Coronary artery (tissue), 2 donors: ENCODE data around the gene PIK3CG.
"Not testable (repeated sequence)": the region's sequence is repeated elsewhere in the genome, so short reads cannot be mapped to it uniquely, and the experiment has no call there.

Source experiments
- DNase-seq: peaks from one replicate; pipeline ENCODE4 v3.0.0-alpha.2; 2017; ENCODE audit warnings: low spot score
- H3K27ac ChIP-seq, 2 donors: fragments of 200-600 bp; sonication (generic); one replicate each; pipeline ENCODE4 v1.5.1; 2016 to 2019
- H3K4me3 ChIP-seq: fragments of 200-600 bp; sonication (generic); 2 replicates; pipeline ENCODE4 v1.5.1; 2016; ENCODE audit warnings: mild to moderate bottlenecking, moderate library complexity
- TF ChIP-seq, protein P1 (sequence below): fragments of 200-600 bp; sonication (generic); IDR thresholded peaks from one replicate; pipeline ENCODE4 v1.5.1; 2019; ENCODE audit warnings: antibody characterized with exemption

PIK3CG gene

GRCh38 chr7:106890952-106891351 lies 25.9 kb downstream of the PIK3CG start:
- H3K27ac ChIP-seq: no peak overlapping the region
- no peak overlapping the region for H3K4me3 ChIP-seq
- TF ChIP-seq, protein P1, sequence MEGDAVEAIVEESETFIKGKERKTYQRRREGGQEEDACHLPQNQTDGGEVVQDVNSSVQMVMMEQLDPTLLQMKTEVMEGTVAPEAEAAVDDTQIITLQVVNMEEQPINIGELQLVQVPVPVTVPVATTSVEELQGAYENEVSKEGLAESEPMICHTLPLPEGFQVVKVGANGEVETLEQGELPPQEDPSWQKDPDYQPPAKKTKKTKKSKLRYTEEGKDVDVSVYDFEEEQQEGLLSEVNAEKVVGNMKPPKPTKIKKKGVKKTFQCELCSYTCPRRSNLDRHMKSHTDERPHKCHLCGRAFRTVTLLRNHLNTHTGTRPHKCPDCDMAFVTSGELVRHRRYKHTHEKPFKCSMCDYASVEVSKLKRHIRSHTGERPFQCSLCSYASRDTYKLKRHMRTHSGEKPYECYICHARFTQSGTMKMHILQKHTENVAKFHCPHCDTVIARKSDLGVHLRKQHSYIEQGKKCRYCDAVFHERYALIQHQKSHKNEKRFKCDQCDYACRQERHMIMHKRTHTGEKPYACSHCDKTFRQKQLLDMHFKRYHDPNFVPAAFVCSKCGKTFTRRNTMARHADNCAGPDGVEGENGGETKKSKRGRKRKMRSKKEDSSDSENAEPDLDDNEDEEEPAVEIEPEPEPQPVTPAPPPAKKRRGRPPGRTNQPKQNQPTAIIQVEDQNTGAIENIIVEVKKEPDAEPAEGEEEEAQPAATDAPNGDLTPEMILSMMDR: no peak
- DNase-seq: no peak

DNA sequence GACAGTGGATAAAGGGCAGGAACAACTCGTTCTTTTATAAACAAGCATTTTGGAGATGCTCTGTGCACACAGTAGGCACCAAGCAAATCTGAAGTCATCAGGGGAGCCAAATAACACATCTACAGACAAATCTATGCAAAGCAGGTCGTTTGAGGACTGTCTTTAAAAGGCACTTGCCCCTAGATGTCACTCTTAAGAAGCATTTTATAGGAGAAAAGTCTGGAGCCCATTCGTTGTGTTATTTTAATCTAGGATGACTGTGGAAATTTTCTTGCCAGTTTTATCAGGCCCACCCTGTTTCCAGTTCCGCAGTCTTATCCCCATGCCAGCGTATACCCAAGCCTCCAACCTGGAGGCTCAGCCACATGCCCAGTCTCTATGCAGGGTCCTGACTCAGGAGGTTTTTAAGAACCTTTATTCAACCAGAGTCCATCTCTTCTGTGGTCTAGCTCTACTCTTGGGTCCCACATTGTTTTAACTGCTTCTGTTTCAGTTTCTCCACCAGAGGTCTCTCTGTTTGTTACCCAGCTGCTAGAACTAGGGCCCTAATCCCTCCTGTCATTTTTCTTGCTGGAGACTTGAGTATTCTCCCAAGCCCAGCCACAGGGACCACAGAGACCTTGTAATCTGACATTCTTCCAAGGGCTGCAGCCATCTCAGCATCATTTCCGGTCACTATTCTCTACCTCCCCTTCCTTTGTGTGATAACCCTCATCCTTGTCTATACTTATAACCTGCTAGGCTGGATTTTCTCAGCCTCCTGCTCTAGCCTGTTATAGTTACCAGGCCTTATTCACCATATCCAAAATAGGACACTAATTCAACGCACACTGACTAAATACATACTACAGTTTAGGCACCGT lies 26.7 kb downstream of the PIK3CG start:
- DNase-seq: no peak
- TF ChIP-seq, protein P1: no peak
- no peak overlapping the region for H3K4me3 ChIP-seq
- no peak overlapping the region for H3K27ac ChIP-seq

DNA sequence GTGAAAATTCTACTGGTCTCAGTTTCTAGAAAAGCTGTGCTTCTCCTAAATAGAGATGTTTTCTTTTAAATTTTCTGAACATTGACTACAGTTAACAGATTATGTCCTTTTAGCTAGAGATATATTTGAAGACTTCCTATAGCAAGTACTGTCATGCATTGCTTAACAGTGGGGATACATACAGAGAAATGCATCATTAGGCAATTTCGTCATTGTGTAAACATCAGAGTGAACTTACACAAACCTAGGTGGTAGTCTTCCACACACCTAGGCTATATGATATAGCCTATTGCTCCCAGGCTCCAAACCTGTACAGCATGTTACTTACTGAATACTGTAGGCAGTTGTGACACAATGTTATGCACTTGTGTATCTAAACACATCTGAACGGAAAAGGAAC lies 28.5 kb downstream of the PIK3CG start:
- DNase-seq: no peak
- no peak overlapping the region for H3K27ac ChIP-seq
- TF ChIP-seq, protein P1: no peak
- no peak overlapping the region for H3K4me3 ChIP-seq

GRCh38 chr7:106895246-106895864 lies 30.3 kb downstream of the PIK3CG start:
- H3K4me3 ChIP-seq: no peak overlapping the region
- DNase-seq: no peak

GRCh38 chr7:106896231-106896630 lies 31.1 kb downstream of the PIK3CG start:
- no peak overlapping the region for H3K4me3 ChIP-seq
- H3K27ac ChIP-seq: no peak overlapping the region
- TF ChIP-seq, protein P1: no peak
- no peak for DNase-seq

More at GRCh38 chr7:106895246-106895864, 30.3 kb downstream of the PIK3CG start:
- TF ChIP-seq, protein P1: no peak
- no peak overlapping the region for H3K27ac ChIP-seq

DNA sequence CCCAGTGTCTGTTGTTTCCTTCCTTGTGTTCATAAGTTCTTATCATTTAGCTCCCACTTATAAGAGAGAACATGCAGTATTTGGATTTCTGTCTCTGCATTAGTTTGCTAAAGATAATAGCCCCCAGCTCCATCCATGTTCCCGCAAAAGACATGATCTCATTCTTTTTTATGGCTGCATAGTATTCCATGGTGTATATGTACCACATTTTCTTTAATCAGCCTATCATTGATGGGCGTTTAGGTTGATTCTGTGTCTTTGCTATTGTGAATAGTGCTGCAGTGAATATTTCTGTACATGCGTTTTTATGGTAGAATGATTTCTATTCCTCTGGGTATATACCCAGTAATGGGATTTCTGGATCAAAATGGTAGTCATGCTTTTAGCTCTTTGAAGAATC lies 32.5 kb downstream of the PIK3CG start:
- not testable (repeated sequence) for H3K27ac ChIP-seq

DNA sequence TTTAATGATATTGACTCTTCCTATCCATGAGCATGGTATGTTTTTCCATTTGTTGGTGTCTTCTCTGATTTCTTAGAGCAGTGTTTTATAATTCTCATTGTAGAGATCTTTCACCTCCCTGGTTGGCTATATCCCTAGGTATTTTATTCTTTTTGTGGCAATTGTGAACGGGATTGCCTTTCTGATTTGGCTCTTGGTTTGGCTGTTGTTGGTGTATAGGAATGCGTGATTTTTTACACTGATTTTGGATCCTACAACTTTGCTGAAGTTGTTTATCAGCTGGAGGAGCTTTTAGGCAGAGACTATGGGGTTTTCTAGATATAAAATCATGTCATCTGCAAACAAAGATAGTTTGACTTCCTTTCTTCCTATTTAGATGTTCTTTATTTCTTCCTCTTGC lies 33.9 kb downstream of the PIK3CG start:
- not testable (repeated sequence) for DNase-seq, H3K4me3 ChIP-seq

More for the DNA sequence above, 32.5 kb downstream of the PIK3CG start:
- not testable (repeated sequence) for H3K4me3 ChIP-seq, DNase-seq

More for the DNA sequence above, 33.9 kb downstream of the PIK3CG start:
- not testable (repeated sequence) for H3K27ac ChIP-seq
